Testis (tissue), 2 donors: ENCODE results near the gene DNHD1.

Source experiments
- POLR2A ChIP-seq: fragments of 450-650 bp; IDR thresholded peaks from one replicate; pipeline ENCODE4 v1.6.1; 2017; ENCODE audit warnings: antibody characterized with exemption, mild to moderate bottlenecking, moderate library complexity
- TF ChIP-seq, protein P1 (sequence below), 3 experiments: fragments of 450-650 bp in 2 of 3; fragments of 200-600 bp in 1 of 3; sonication (generic) in 1 of 3; IDR thresholded peaks; one replicate each; pipeline ENCODE4 v1.5.1; 2016 to 2019; ENCODE audit warnings: antibody characterized with exemption in 3 of 3, mild to moderate bottlenecking in 2 of 3, moderate library complexity in 1 of 3

DNA sequence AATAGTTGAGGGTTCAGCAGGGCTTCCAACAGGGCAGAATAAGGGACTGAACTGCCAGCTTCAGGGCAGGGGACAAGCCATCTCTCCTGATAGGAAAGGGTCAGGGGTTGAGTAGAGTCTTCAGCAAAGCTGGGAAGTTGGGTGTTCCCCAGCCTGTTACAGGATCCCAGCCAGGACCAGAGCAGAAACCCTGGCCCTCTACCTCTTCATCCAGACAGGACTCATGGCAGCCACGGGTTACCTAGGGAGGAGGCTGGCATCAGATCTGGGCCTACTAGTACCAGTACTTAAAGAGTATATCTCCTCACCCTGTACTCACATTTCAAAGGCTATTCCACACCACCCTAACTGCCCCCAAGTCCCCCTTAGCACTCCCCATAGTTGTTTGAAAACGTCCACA, 117.4 kb downstream of the DNHD1 start:
- TF ChIP-seq, protein P1, sequence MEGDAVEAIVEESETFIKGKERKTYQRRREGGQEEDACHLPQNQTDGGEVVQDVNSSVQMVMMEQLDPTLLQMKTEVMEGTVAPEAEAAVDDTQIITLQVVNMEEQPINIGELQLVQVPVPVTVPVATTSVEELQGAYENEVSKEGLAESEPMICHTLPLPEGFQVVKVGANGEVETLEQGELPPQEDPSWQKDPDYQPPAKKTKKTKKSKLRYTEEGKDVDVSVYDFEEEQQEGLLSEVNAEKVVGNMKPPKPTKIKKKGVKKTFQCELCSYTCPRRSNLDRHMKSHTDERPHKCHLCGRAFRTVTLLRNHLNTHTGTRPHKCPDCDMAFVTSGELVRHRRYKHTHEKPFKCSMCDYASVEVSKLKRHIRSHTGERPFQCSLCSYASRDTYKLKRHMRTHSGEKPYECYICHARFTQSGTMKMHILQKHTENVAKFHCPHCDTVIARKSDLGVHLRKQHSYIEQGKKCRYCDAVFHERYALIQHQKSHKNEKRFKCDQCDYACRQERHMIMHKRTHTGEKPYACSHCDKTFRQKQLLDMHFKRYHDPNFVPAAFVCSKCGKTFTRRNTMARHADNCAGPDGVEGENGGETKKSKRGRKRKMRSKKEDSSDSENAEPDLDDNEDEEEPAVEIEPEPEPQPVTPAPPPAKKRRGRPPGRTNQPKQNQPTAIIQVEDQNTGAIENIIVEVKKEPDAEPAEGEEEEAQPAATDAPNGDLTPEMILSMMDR (IDR thresholded peaks at IDR 0.05), result no peak
- TF ChIP-seq POLR2A, result no peak
